Lower lobe of right lung (tissue), 2 donors: Measurements from ENCODE around the gene RELN. TPM values are rescaled to one million over a fixed set of nuclear protein-coding genes. Genes with fewer than 3 reads are reported as not detected.

Experiments
- ATAC-seq, 2 donors: fragments of 200-7000 bp; cut with Tn5 transposase; one replicate each; pipeline ENCODE4 v1.9.1; 2020 to 2022; ENCODE audit warnings: mild to moderate bottlenecking in 2 of 2, moderate library complexity in 2 of 2
- DNase-seq: peaks from one replicate; pipeline ENCODE4 v3.0.0-alpha.2; 2020
- H3K27ac ChIP-seq: fragments of 200-600 bp; one replicate; pipeline ENCODE4 v1.8.0; 2022
- H3K27me3 ChIP-seq: fragments of 200-600 bp; one replicate; pipeline ENCODE4 v1.8.0; 2022; ENCODE audit warnings: low read depth
- H3K36me3 ChIP-seq: fragments of 200-600 bp; one replicate; pipeline ENCODE4 v1.8.0; 2022; ENCODE audit warnings: mild to moderate bottlenecking
- H3K4me1 ChIP-seq: fragments of 200-600 bp; one replicate; pipeline ENCODE4 v1.8.0; 2022
- H3K4me3 ChIP-seq: fragments of 200-600 bp; one replicate; pipeline ENCODE4 v1.8.0; 2022; ENCODE audit warnings: mild to moderate bottlenecking
- H3K9me3 ChIP-seq: fragments of 200-600 bp; one replicate; pipeline ENCODE4 v1.8.0; 2022
- intact Hi-C: fragments of 100-400 bp; cut with DNase I; formaldehyde crosslinking; loops from one replicate; pipeline ENCODE4 v1.11.0; 2022
- total RNA-seq: library from RNA; stranded (reverse); fragmentation: NEBNext Ultra II Directional; extraction: Animal tissue kit (Norgen Biotek cat#: 25700); gene quantifications from one replicate; pipeline ENCODE4 v1.2.1, GENCODE V29; 2021
- TF ChIP-seq, protein P1 (sequence below): fragments of 200-600 bp; IDR thresholded peaks from one replicate; pipeline ENCODE4 v1.8.0; 2022; ENCODE audit warnings: antibody characterized with exemption, mild to moderate bottlenecking
- donor health status: DM: no; HTN: yes; CAD: no; lungs with severe emphysema.

Gene RELN
- total RNA-seq, 1 donor from 2014 or later: 3.7 TPM

DNA sequence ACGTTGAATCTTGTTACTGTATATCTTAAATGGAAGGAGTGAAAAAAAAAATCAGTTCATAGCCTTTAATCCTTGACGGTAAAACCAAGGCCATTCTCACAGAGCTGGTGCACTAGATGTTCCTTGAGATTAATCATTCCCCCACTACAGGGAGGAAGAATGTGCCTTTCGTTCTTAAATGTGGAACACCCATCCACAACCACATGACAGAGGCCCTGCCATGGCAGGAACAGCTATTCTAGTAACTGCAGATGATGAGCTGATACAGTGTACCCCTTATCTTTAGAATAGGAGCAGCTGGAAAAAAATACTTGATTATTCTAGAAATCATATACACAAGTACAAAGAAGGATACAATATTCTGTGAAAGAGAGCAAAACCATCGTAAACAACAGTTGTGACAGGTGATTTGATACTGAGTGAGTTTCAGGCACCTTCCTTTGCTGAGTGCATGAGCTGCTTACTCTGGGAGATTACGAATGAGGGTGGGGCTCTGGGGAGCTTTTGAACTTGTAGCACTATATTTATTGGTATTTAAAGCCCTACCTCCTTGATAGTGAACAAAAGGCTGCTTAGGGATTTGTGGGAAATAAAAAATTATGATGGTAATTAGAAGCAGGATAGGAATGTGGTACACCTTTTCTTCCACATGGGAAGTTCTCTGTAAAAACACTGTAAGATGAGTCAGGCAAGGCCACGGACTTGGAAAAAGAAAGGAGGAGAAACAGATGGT, 299.1 kb downstream of the RELN start:
- ATAC-seq: no peak
- intact Hi-C loops: no loop called here
- H3K9me3 ChIP-seq: no peaks in the 10 kb centered on the region
- no peak overlapping the region for H3K4me3 ChIP-seq
- H3K4me1 ChIP-seq: no peaks in the 10 kb centered on the region
- H3K27me3 ChIP-seq: peaks cover 5% of the 10 kb centered on the region
- no peak for DNase-seq
- H3K27ac ChIP-seq: no peak overlapping the region
- TF ChIP-seq, protein P1, sequence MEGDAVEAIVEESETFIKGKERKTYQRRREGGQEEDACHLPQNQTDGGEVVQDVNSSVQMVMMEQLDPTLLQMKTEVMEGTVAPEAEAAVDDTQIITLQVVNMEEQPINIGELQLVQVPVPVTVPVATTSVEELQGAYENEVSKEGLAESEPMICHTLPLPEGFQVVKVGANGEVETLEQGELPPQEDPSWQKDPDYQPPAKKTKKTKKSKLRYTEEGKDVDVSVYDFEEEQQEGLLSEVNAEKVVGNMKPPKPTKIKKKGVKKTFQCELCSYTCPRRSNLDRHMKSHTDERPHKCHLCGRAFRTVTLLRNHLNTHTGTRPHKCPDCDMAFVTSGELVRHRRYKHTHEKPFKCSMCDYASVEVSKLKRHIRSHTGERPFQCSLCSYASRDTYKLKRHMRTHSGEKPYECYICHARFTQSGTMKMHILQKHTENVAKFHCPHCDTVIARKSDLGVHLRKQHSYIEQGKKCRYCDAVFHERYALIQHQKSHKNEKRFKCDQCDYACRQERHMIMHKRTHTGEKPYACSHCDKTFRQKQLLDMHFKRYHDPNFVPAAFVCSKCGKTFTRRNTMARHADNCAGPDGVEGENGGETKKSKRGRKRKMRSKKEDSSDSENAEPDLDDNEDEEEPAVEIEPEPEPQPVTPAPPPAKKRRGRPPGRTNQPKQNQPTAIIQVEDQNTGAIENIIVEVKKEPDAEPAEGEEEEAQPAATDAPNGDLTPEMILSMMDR: no peak
- H3K36me3 ChIP-seq: no peaks in the 10 kb centered on the region

DNA sequence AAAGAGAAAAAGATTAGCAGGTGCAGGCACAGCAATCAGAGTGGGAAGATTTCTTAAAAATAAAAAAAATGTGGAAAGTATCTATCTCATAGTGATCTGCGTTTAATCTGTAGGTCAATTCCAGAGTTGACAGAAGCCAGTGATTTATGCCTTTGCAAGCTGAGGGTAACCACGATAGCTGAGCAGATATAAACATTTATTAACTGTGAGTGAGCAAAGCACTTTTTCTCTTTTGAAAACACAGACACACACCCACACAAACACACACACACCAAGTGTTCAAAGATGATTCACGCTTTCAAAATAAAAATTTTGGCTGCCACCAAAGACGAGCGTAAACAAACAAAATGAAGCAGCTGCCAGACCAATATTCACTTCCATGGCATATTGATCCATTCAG, 300.2 kb downstream of the RELN start:
- intact Hi-C loops: no loop called here
- H3K27me3 ChIP-seq: peaks cover 5% of the 10 kb centered on the region
- TF ChIP-seq, protein P1: no peak
- no peaks in the 10 kb centered on the region for H3K36me3 ChIP-seq
- H3K9me3 ChIP-seq: no peaks in the 10 kb centered on the region
- H3K4me1 ChIP-seq: no peaks in the 10 kb centered on the region
- no peak overlapping the region for H3K4me3 ChIP-seq
- DNase-seq: no peak
- no peak overlapping the region for H3K27ac ChIP-seq
- no peak for ATAC-seq

DNA sequence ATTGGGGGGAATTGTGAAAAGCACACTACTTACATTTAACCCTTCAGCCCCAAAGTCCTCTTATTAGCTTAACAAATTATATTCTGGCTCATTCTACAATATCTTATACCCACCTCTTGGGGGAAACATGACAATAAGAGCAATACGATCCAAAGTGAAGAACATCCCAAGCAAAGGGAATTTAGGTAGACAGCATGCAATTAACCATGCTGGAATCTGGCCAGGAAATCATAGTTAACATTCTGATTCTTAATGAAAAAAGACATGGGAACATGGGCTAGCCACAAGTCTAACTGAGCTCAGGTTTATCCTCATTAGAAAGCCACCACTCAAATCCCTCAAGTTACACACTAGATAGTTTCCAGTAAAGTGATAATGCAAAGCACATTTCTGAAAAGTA, 301.5 kb downstream of the RELN start:
- intact Hi-C loops: no loop called here
- H3K36me3 ChIP-seq: no peaks in the 10 kb centered on the region
- H3K27me3 ChIP-seq: peaks cover 5% of the 10 kb centered on the region
- TF ChIP-seq, protein P1: no peak
- no peaks in the 10 kb centered on the region for H3K9me3 ChIP-seq
- no peak for DNase-seq
- no peaks in the 10 kb centered on the region for H3K4me1 ChIP-seq
- no peak overlapping the region for H3K4me3 ChIP-seq
- H3K27ac ChIP-seq: no peak overlapping the region
- no peak for ATAC-seq

DNA sequence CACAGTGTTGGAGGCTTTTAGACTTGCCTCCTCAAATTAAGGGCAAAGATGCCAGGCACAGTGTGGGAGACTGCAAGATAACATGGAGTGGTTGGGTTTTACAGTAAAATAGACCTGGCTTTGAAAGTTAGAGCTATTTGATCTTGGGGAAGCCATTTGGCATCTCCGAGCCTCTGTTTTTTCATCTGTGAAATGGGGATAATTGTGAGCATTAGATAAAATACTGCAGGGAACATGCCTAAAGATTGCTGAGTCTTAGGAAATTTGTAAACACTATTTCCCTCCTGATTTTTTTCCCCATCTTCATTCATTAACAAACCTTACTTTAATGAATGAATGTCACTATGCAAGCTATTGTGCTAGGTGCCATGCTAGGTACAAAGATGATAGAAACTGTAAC, 302.2 kb downstream of the RELN start:
- TF ChIP-seq, protein P1: no peak
- DNase-seq (no peak), ATAC-seq (no peak)
- no peaks in the 10 kb centered on the region for H3K9me3 ChIP-seq
- peaks cover 5% of the 10 kb centered on the region for H3K27me3 ChIP-seq
- no peaks in the 10 kb centered on the region for H3K36me3 ChIP-seq
- H3K4me1 ChIP-seq: no peaks in the 10 kb centered on the region
- no peak overlapping the region for H3K27ac ChIP-seq
- intact Hi-C loops: no loop called here
- no peak overlapping the region for H3K4me3 ChIP-seq

DNA sequence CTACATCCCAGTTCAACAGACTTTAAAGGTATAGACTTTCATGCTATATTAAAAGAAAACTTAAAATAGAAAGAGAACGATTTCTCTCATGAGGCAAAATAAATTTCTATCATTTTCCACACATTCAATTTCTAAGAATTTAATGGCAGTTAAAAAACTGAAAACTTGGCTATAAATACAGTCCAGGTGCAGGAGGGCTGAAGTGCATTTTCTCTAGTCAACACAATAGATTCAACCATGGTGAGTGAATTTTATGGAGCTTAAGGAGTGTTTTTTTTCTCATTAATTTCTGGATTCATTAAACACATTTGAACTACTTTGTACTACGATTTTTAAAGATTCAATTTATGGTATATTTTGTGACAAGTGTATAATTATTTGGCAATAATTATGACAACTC, 302.7 kb downstream of the RELN start:
- TF ChIP-seq, protein P1: no peak
- Histone ChIP-seq H3K27me3 (peaks cover 5% of the 10 kb centered on the region), H3K4me1 (no peaks in the 10 kb centered on the region), H3K36me3 (no peaks in the 10 kb centered on the region), H3K4me3 (no peak overlapping the region), H3K27ac (no peak overlapping the region), H3K9me3 (no peaks in the 10 kb centered on the region)
- ATAC-seq (no peak), DNase-seq (no peak)
- intact Hi-C loops: no loop called here
